ENCODE measurements around the gene PHEX.

DNA sequence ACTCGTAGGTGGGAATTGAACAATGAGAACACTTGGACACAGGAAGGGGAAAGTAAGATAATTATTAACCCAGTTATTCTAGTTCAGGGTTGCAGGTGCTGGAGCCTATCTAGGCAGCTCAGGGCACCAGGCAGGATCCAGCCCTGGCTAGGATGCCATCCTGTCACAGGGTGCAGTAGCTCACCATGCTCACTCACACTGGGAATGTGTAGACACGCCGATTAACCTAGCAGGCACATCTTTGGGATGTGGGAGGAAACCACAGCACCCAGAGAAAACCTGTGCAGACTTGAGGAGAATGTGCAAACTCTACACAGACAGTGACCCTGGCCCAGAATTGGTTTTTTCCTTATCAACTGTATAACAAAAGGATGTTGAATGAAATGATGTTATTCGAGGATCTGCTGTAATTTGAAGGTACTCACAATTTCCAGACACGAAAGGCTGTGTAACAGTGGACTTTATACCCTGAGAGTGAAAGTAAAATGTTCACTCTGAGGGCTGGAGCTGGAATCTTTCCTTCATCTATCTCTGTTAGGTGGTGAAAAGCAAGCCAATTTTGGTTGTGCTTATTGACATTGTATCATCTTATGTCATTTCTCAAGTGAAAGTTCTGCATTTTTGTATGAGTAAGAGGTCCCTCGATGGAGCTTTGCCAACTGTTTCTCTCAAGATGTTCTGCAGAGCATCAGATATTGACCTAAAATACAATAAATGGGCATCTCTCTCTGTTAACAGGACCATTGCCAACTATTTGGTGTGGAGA is 78.8 kb downstream of the PHEX start:
- TF ChIP-seq, protein P1, sequence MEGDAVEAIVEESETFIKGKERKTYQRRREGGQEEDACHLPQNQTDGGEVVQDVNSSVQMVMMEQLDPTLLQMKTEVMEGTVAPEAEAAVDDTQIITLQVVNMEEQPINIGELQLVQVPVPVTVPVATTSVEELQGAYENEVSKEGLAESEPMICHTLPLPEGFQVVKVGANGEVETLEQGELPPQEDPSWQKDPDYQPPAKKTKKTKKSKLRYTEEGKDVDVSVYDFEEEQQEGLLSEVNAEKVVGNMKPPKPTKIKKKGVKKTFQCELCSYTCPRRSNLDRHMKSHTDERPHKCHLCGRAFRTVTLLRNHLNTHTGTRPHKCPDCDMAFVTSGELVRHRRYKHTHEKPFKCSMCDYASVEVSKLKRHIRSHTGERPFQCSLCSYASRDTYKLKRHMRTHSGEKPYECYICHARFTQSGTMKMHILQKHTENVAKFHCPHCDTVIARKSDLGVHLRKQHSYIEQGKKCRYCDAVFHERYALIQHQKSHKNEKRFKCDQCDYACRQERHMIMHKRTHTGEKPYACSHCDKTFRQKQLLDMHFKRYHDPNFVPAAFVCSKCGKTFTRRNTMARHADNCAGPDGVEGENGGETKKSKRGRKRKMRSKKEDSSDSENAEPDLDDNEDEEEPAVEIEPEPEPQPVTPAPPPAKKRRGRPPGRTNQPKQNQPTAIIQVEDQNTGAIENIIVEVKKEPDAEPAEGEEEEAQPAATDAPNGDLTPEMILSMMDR (IDR thresholded peaks at IDR 0.05; ENCODE audit: borderline replicate concordance, extremely low read depth, low read length, poor library complexity, severe bottlenecking), result no peak
- no peak for TF ChIP-seq EZH2 (IDR thresholded peaks at IDR 0.05; ENCODE audit: borderline replicate concordance, low read depth, low read length, severe bottlenecking)
